ENCODE data around the gene PSEN2.

PSEN2 gene

DNA sequence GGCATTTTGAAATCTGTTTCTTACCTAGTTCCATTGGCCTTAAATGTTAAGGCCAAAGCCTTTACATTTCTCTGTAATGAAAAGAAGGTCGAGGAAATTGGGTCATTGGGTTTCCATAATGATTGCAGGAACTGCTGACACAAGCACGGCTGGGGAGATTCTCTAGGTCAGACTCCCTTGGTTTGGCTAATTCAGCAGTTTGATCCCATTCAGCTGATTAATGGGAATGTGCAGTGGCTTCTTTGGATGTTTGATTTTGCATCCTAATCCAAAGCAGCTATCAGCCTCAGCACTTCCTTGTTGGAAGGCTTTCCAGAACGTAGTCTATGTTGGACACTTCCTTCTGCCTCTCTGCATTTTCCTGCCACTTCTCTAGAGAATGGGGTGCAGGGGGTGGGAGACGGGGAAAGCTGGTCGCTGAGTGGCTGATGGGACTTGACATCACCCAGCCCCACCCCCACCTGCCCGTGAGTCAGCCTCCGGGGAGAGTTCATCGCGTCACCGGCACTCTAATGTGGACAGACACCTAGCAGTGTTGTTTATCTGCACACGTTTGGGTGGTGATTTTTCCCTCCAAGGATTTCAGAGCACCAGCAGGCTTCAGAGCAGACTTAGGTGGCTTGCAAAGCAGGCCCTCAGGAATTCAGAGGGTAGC lies 5.4 kb downstream of the PSEN2 start:
- no peak for DNase-seq (ENCODE audit: extremely low spot score)
- TF ChIP-seq ZNF384 (IDR thresholded peaks at IDR 0.05) = no peak
- TF ChIP-seq SUZ12 (IDR thresholded peaks at IDR 0.05) = no peak
- no peak for TF ChIP-seq BHLHE40 (IDR thresholded peaks at IDR 0.05; ENCODE audit: borderline replicate concordance)
- TF ChIP-seq TARDBP (IDR thresholded peaks at IDR 0.05) = no peak
- no peak for TF ChIP-seq PKNOX1 (IDR thresholded peaks at IDR 0.05)
- no peak for TF ChIP-seq FOXM1 (IDR thresholded peaks at IDR 0.05; ENCODE audit: borderline replicate concordance)
- TF ChIP-seq LEF1 (IDR thresholded peaks at IDR 0.05; ENCODE audit: borderline replicate concordance) = no peak
- no peak for TF ChIP-seq FOXK2 (IDR thresholded peaks at IDR 0.05)
- TF ChIP-seq FOXA1 (IDR thresholded peaks at IDR 0.05) = no peak
- no peak for TF ChIP-seq NFRKB (IDR thresholded peaks at IDR 0.05)
- no peak for TF ChIP-seq SP1 (IDR thresholded peaks at IDR 0.05)
- no peak for TF ChIP-seq CTBP1 (IDR thresholded peaks at IDR 0.05; ENCODE audit: borderline replicate concordance)
- no peak for TF ChIP-seq ARNT (IDR thresholded peaks at IDR 0.05)
- no peak for TF ChIP-seq L3MBTL2 (conservative IDR thresholded peaks at IDR 0.05)
- ChIA-PET POLR2A (interaction anchor here (1.2 kb wide), 1 partner anchor 64 kb away, joined by 3 read pairs; the partner anchor contains the start of gene COQ8A), CTCF (no interaction called here)

DNA sequence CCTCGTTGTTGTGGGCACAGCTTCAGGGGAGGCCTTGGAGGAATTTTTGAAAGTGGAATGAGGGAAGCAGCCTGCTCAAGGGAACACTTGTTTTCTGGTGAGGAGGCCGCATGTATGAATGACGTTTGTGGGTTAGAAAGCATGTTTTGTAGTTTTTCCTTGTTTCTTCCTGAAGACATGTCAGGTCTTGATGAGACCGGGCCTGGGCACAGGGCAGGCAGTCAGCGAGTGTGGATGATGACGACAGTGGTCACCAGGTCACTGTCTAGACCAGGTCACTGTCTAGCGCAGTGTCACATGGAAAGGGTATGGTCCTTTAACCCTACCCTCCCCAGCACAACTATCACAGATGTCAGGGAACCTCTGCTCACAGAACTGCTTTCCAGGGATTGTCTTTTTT lies 7.3 kb downstream of the PSEN2 start:
- CTCF ChIA-PET = interaction anchor here (1.1 kb wide), 1 partner anchor 16 kb away, joined by 3 read pairs; no protein-coding TSS in a partner anchor

GRCh38 chr1:226880372-226881287 lies 10.2 kb downstream of the PSEN2 start:
- no peak for DNase-seq (ENCODE audit: extremely low spot score)
- ChIA-PET CTCF (no interaction called here), POLR2A (interaction anchor here (1.2 kb wide), 1 partner anchor 60 kb away, joined by 4 read pairs; the partner anchor contains the start of gene COQ8A)
- no peak for TF ChIP-seq TARDBP (IDR thresholded peaks at IDR 0.05)

More for the DNA sequence above, 7.3 kb downstream of the PSEN2 start:
- no peak for TF ChIP-seq FOXA1 (IDR thresholded peaks at IDR 0.05)
- no peak for TF ChIP-seq ZNF384 (IDR thresholded peaks at IDR 0.05)
- no peak for TF ChIP-seq FOXK2 (IDR thresholded peaks at IDR 0.05)
- TF ChIP-seq LEF1 (IDR thresholded peaks at IDR 0.05; ENCODE audit: borderline replicate concordance) = no peak
- no peak for TF ChIP-seq NFRKB (IDR thresholded peaks at IDR 0.05)
- TF ChIP-seq PKNOX1 (IDR thresholded peaks at IDR 0.05) = no peak
- no peak for TF ChIP-seq TARDBP (IDR thresholded peaks at IDR 0.05)
- no peak for TF ChIP-seq SP1 (IDR thresholded peaks at IDR 0.05)
- TF ChIP-seq FOXM1 (IDR thresholded peaks at IDR 0.05; ENCODE audit: borderline replicate concordance) = no peak
- POLR2A ChIA-PET = no interaction called here
- no peak for DNase-seq (ENCODE audit: extremely low spot score)

GRCh38 chr1:226881515-226882185 lies 11.2 kb downstream of the PSEN2 start:
- ChIA-PET CTCF (no interaction called here), POLR2A (no interaction called here)
- no peak for TF ChIP-seq ELF4 (IDR thresholded peaks at IDR 0.05)
- peak; percentile 87 for TF ChIP-seq PKNOX1 (IDR thresholded peaks at IDR 0.05)
- no peak for DNase-seq (ENCODE audit: extremely low spot score)

- TF ChIP-seq ZNF384 (IDR thresholded peaks at IDR 0.05) (no peak), PKNOX1 (IDR thresholded peaks at IDR 0.05) (no peak), BHLHE40 (IDR thresholded peaks at IDR 0.05; ENCODE audit: borderline replicate concordance) (no peak), FOXM1 (IDR thresholded peaks at IDR 0.05; ENCODE audit: borderline replicate concordance) (no peak), SUZ12 (IDR thresholded peaks at IDR 0.05) (no peak), FOXA1 (IDR thresholded peaks at IDR 0.05) (no peak), FOXK2 (IDR thresholded peaks at IDR 0.05) (no peak), TARDBP (IDR thresholded peaks at IDR 0.05) (no peak), LEF1 (IDR thresholded peaks at IDR 0.05; ENCODE audit: borderline replicate concordance) (no peak), CTBP1 (IDR thresholded peaks at IDR 0.05; ENCODE audit: borderline replicate concordance) (no peak), SP1 (IDR thresholded peaks at IDR 0.05) (no peak), ARNT (IDR thresholded peaks at IDR 0.05) (no peak), ELF4 (IDR thresholded peaks at IDR 0.05) (no peak), NFRKB (IDR thresholded peaks at IDR 0.05) (no peak)
- POLR2A ChIA-PET = interaction anchor here (0.6 kb wide), 1 partner anchor 8 kb away, joined by 4 read pairs; no protein-coding TSS in a partner anchor
- CTCF ChIA-PET = interaction anchor here (0.5 kb wide), 1 partner anchor 35 kb away, joined by 3 read pairs; no protein-coding TSS in a partner anchor
- no peak for DNase-seq (ENCODE audit: extremely low spot score)
These were observed 11.8 kb downstream of the PSEN2 start for GRCh38 chr1:226882187-226882586.
